GM12878 (cell line): ENCODE measurements around the gene SLC12A2. TPM values are rescaled to one million over a fixed set of nuclear protein-coding genes. Genes with fewer than 3 reads are reported as not detected.

ENCODE experiments used
- ATAC-seq: fragments of 200-7000 bp; cut with Tn5 transposase; 3 replicates; pipeline ENCODE4 v1.9.1; 2020; ENCODE audit warnings: mild to moderate bottlenecking, moderate library complexity
- BruUV-seq: library from RNA; stranded (reverse); fragments of 400-500 nt; replicated peaks from 2 replicates; lab custom pipeline; 2021; lab: Mats Ljungman, UMichigan
- CTCF ChIA-PET: fragments of 300-600 bp; sonication (Branson Sonifier 250); formaldehyde crosslinking; extraction: SDS; loops from one replicate; lab custom pipeline; 2021; ENCODE audit warnings: inconsistent platforms; lab: Yijun Ruan, JAX
- POLR2A ChIA-PET: fragments of 350-600 bp; formaldehyde crosslinking; extraction: SDS; loops from one replicate; lab custom pipeline; 2021; ENCODE audit warnings: inconsistent platforms; lab: Charles Lee
- RAD21 ChIA-PET: fragments of 300-600 bp; sonication (Branson Sonifier 250); formaldehyde crosslinking; loops from one replicate; lab custom pipeline; 2023; ENCODE audit warnings: antibody characterized with exemption; ENCODE audit not compliant: unreplicated experiment; lab: Charles Lee
- SMC1A ChIA-PET: fragments of 300-600 bp; sonication (Branson Sonifier 250); formaldehyde crosslinking; loops from one replicate; lab custom pipeline; 2023; ENCODE audit not compliant: unreplicated experiment, uncharacterized antibody; lab: Charles Lee
- DNase-seq: peaks from one replicate; pipeline ENCODE4 v3.0.0-alpha.2; 2011; ENCODE audit warnings: low read depth, low spot score
- FAIRE-seq: peaks from 3 replicates; lab custom pipeline; 2011; peaks lifted over from hg19 to GRCh38; lab: Jason Lieb, UNC
- H2AFZ ChIP-seq: 2 replicates; pipeline ENCODE4 v1.6.0; 2011; ENCODE audit warnings: low read depth, low read length, control low read depth; ENCODE audit not compliant: control insufficient read depth
- H3K27ac ChIP-seq: 2 replicates; pipeline ENCODE4 v1.5.1; 2011; ENCODE audit warnings: control low read depth; ENCODE audit not compliant: control insufficient read depth, insufficient read depth
- H3K27me3 ChIP-seq, 2 experiments: replicated peaks in 1 of 2; 2 replicates each; pipeline versions ENCODE4 v1.6.0 to v1.6.1; 2011; ENCODE audit warnings: low read length in 1 of 2; ENCODE audit not compliant: control insufficient read depth in 2 of 2, insufficient read depth in 2 of 2
- H3K36me3 ChIP-seq, 2 experiments: 2 replicates each; pipeline ENCODE4 v1.5.1; 2011; ENCODE audit warnings: low read length in 1 of 2; ENCODE audit not compliant: control insufficient read depth in 2 of 2, insufficient read depth in 2 of 2
- H3K4me1 ChIP-seq: 2 replicates; pipeline ENCODE4 v1.6.1; 2011; ENCODE audit warnings: mild to moderate bottlenecking, low read length, moderate library complexity, mixed read lengths; ENCODE audit not compliant: control insufficient read depth, insufficient read depth
- H3K4me2 ChIP-seq: 2 replicates; pipeline ENCODE4 v1.6.0; 2011; ENCODE audit warnings: control low read depth; ENCODE audit not compliant: control insufficient read depth, insufficient read depth
- H3K4me3 ChIP-seq: fragments of 200-600 bp; sonication (generic); 2 replicates; pipeline ENCODE4 v1.5.1; 2016
- H3K79me2 ChIP-seq: 2 replicates; pipeline ENCODE4 v1.6.0; 2011; ENCODE audit warnings: low read length; ENCODE audit not compliant: control insufficient read depth, insufficient read depth
- H3K9ac ChIP-seq: 2 replicates; pipeline ENCODE4 v1.8.0; 2011; ENCODE audit warnings: low read length, control low read depth, mixed read lengths; ENCODE audit not compliant: control insufficient read depth, insufficient read depth
- H3K9me3 ChIP-seq: replicated peaks from 3 replicates; pipeline ENCODE4 v1.5.1; 2011; ENCODE audit warnings: mild to moderate bottlenecking, low read length; ENCODE audit not compliant: control insufficient read depth, insufficient read depth
- H4K20me1 ChIP-seq: 2 replicates; pipeline ENCODE4 v1.6.0; 2011; ENCODE audit not compliant: control insufficient read depth, insufficient read depth
- ASH2L ChIP-seq: fragments of 300-600, 200-600 bp; sonication (generic); IDR thresholded peaks from 2 replicates; pipeline ENCODE4 v1.6.1; 2017; ENCODE audit warnings: low read depth, mild to moderate bottlenecking, borderline replicate concordance
- BACH1 ChIP-seq: fragments of 450-650 bp; IDR thresholded peaks from 2 replicates; pipeline ENCODE4 v1.6.1; 2017; ENCODE audit warnings: mild to moderate bottlenecking, borderline replicate concordance
- BMI1 ChIP-seq: fragments of 450-650 bp; IDR thresholded peaks from 2 replicates; pipeline ENCODE4 v1.6.1; 2016; ENCODE audit warnings: mild to moderate bottlenecking, moderate library complexity, borderline replicate concordance
- CBFB ChIP-seq: IDR thresholded peaks from 2 replicates; pipeline ENCODE4 v1.6.1; 2016; ENCODE audit warnings: antibody characterized with exemption, low read depth
- CUX1 ChIP-seq: IDR thresholded peaks from 2 replicates; pipeline ENCODE4 v1.6.1; 2012; ENCODE audit warnings: improper control_type of control experiment, low read depth, low read length; ENCODE audit not compliant: insufficient replicate concordance
- EZH2 ChIP-seq: IDR thresholded peaks from 2 replicates; pipeline ENCODE4 v1.6.1; 2012; ENCODE audit warnings: low read depth, mild to moderate bottlenecking, control low read depth, inconsistent platforms, low read length, borderline replicate concordance; ENCODE audit not compliant: control insufficient read depth
- IRF3 ChIP-seq: fragments of 450-650 bp; IDR thresholded peaks from 2 replicates; pipeline ENCODE4 v1.6.1; 2014; ENCODE audit warnings: mild to moderate bottlenecking
- JUNB ChIP-seq: IDR thresholded peaks from 2 replicates; pipeline ENCODE4 v1.6.1; 2016; ENCODE audit warnings: antibody characterized with exemption, mild to moderate bottlenecking
- PKNOX1 ChIP-seq: fragments of 450-650 bp; IDR thresholded peaks from 2 replicates; pipeline ENCODE4 v1.6.1; 2016; ENCODE audit warnings: mild to moderate bottlenecking
- PML ChIP-seq: IDR thresholded peaks from 2 replicates; pipeline ENCODE4 v1.6.1; 2012; ENCODE audit warnings: low read length, inconsistent platforms
- SIX5 ChIP-seq: IDR thresholded peaks from 2 replicates; pipeline ENCODE4 v1.6.1; 2011; ENCODE audit warnings: mild to moderate bottlenecking, low read depth, low read length, moderate library complexity; ENCODE audit not compliant: severe bottlenecking
- SP1 ChIP-seq: IDR thresholded peaks from one replicate; pipeline ENCODE4 v1.6.1; 2011; ENCODE audit warnings: low read depth, low read length
- SPI1 ChIP-seq: IDR thresholded peaks from 2 replicates; pipeline ENCODE4 v1.6.1; 2011; ENCODE audit warnings: low read depth, mild to moderate bottlenecking, low read length, moderate library complexity, borderline replicate concordance; ENCODE audit not compliant: insufficient read depth
- TAF1 ChIP-seq: IDR thresholded peaks from 2 replicates; pipeline ENCODE4 v1.6.1; 2011; ENCODE audit warnings: mild to moderate bottlenecking, low read depth, low read length, borderline replicate concordance
- TCF12 ChIP-seq: IDR thresholded peaks from 2 replicates; pipeline ENCODE4 v1.6.1; 2011; ENCODE audit warnings: low read depth, mild to moderate bottlenecking, low read length
- ZNF207 ChIP-seq: fragments of 450-650 bp; IDR thresholded peaks from 2 replicates; pipeline ENCODE4 v1.6.1; 2014; ENCODE audit warnings: antibody characterized with exemption, mild to moderate bottlenecking, borderline replicate concordance
- ZNF217 ChIP-seq: fragments of 450-650 bp; IDR thresholded peaks from 2 replicates; pipeline ENCODE4 v1.6.1; 2017; ENCODE audit warnings: antibody characterized with exemption, mild to moderate bottlenecking
- WGBS: methylation state at CpG from one replicate; pipeline ENCODE4 v1.1.6; 2016; ENCODE audit warnings: low lambda C conversion rate; ENCODE audit not compliant: insufficient replicate concordance, insufficient coverage; ENCODE audit errors: missing lambda C conversion rate; 5-methylcytosine and 5-hydroxymethylcytosine counted together
- in situ Hi-C: fragments of 300-500 bp; cut with MboI; formaldehyde crosslinking; loops from 9 replicates; pipeline ENCODE4 v1.14.3; 2018; ENCODE audit warnings: mixed read lengths
- intact Hi-C: fragments of 100-400 bp; cut with micrococcal nuclease; formaldehyde crosslinking; loops from one replicate; pipeline ENCODE4 v1.14.2; 2022; ENCODE audit not compliant: unreplicated experiment
- polyA plus RNA-seq, 11 experiments: library from polyadenylated mRNA; depleted of rRNA in 4 of 11; unstranded in 6 of 11; stranded (reverse) in 5 of 11; fragments of >200 nt; fragmentation: Nextera tagmentation in 4 of 11; fragmentation: Illumina TruSeq in 1 of 11; extraction: Ambion mirVana in 4 of 11; extraction: Trizol in 1 of 11; gene quantifications; 1 replicate in 1 of 11; 2 replicates in 10 of 11; pipeline versions ENCODE4 v1.2.1 to v1.2.3, GENCODE V29; 2011 to 2016; ENCODE audit warnings: inconsistent platforms in 2 of 11, missing spikeins in 2 of 11, low read depth in 1 of 11
- total RNA-seq, 4 experiments: library from RNA; depleted of rRNA in 3 of 4; stranded (reverse); fragments of >200 nt in 3 of 4; fragmentation: Illumina TruSeq in 1 of 4; extraction: Trizol in 1 of 4; gene quantifications; 2 replicates each; pipeline versions ENCODE4 v1.2.1 to v1.2.3, GENCODE V29; 2013 to 2021

Gene SLC12A2
- total and polyA plus RNA-seq, 10 of the 15 experiments (the other 5 are each of a cell fraction or from before 2014, with no cell fraction given): 5.1 to 21.8 (median 10.5) TPM

GRCh38 chr5:128192368-128192767 is 108.8 kb downstream of the SLC12A2 start:
- ChIA-PET POLR2A (no interaction called here), RAD21 (interaction anchor here (1.1 to 1.5 kb wide), 2 partner anchors 314 to 334 kb away, joined by 3 read pairs; no protein-coding TSS in a partner anchor), CTCF (interaction anchor here (1.2 to 2.5 kb wide), 3 partner anchors 7 to 280 kb away, joined by 3 to 6 read pairs (median 3); no protein-coding TSS in a partner anchor), SMC1A (interaction anchor here (0.7 to 1.8 kb wide), 3 partner anchors 8 to 540 kb away, joined by 3 to 5 read pairs (median 5); no protein-coding TSS in a partner anchor)
- Histone ChIP-seq H2AFZ (no peak overlapping the region), H3K36me3 (peaks cover 0 to 3% of the 10 kb centered on the region in 2 experiments; a peak in 1 of 4 replicates), H3K4me2 (no peak overlapping the region), H3K4me1 (no peaks in the 10 kb centered on the region), H3K9ac (no peak overlapping the region), H4K20me1 (no peaks in the 10 kb centered on the region), H3K27ac (no peak overlapping the region), H3K27me3 (no peaks in the 10 kb centered on the region), H3K4me3 (no peak overlapping the region), H3K79me2 (no peaks in the 10 kb centered on the region), H3K9me3 (no peaks in the 10 kb centered on the region)
- TF ChIP-seq CUX1: no peak
- TF ChIP-seq BMI1: no peak
- TF ChIP-seq SIX5: no peak
- no peak for TF ChIP-seq EZH2
- TF ChIP-seq TCF12: no peak
- TF ChIP-seq SPI1: no peak
- no peak for TF ChIP-seq PKNOX1
- TF ChIP-seq SP1: no peak
- TF ChIP-seq JUNB: no peak
- no peak for TF ChIP-seq BACH1
- no peak for TF ChIP-seq ZNF217
- TF ChIP-seq ASH2L: no peak
- TF ChIP-seq PML: no peak
- TF ChIP-seq ZNF207: no peak
- no peak for TF ChIP-seq IRF3
- TF ChIP-seq CBFB: no peak
- no peak for TF ChIP-seq TAF1
- FAIRE-seq (no peak), DNase-seq (no peak), ATAC-seq (no peak)
- no TSS peak for BruUV-seq
- intact Hi-C loops: no loop called here
- in situ Hi-C loops: no loop called here
- 100% methylated on average over 2 of the region's 2 CpGs for WGBS
